ENCODE data around the gene TNP2.

DNA sequence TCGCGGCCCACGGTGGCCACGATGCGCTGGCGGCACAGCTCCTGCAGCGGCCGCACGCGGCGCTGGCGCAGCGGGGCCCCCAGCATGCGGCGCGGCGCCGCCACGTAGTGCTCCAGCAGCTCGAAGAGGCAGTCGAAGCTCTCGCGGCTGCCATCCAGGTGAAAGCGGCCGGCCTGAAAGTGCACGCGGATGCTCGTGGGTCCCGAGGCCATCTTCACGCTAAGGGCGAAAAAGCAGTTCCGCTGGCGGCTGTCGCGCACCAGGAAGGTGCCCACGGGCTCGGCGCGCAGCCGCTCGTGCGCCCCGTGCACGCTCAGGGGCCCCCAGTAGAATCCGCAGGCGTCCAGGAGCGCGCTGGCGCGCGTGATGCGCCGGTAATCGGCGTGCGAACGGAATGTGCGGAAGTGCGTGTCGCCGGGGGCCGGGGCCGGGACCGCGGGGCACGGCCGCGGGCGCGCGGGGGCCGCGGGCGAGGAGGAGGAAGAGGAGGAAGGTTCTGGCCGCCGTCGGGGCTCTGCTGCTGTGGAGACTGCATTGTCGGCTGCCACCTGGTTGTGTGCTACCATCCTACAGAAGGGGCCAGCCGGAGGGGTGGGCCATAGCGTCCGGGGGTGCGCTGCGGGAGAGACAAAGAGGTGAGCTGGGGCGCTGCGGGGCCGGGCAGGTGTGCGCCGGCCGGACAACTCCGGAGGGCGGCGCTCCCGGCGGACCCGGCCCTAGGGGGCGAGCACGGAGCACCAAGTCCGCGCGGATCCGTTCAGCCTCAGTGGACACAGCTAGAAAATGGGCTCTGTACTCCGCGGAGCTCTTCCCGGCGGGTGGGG lies 14.0 kb downstream of the TNP2 start:
- TF ChIP-seq SMC3 (IDR thresholded peaks at IDR 0.05; ENCODE audit: low read depth, low read length), result 0 out of 2 replicates have a peak, but pooled peaks have one; percentile 4
- no peak for TF ChIP-seq POLR2A (IDR thresholded peaks at IDR 0.05; ENCODE audit: low read depth, low read length)
- TF ChIP-seq, protein P1, sequence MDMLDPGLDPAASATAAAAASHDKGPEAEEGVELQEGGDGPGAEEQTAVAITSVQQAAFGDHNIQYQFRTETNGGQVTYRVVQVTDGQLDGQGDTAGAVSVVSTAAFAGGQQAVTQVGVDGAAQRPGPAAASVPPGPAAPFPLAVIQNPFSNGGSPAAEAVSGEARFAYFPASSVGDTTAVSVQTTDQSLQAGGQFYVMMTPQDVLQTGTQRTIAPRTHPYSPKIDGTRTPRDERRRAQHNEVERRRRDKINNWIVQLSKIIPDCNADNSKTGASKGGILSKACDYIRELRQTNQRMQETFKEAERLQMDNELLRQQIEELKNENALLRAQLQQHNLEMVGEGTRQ (IDR thresholded peaks at IDR 0.05; ENCODE audit: low read depth, low read length), result no peak
- TF ChIP-seq, protein P2, sequence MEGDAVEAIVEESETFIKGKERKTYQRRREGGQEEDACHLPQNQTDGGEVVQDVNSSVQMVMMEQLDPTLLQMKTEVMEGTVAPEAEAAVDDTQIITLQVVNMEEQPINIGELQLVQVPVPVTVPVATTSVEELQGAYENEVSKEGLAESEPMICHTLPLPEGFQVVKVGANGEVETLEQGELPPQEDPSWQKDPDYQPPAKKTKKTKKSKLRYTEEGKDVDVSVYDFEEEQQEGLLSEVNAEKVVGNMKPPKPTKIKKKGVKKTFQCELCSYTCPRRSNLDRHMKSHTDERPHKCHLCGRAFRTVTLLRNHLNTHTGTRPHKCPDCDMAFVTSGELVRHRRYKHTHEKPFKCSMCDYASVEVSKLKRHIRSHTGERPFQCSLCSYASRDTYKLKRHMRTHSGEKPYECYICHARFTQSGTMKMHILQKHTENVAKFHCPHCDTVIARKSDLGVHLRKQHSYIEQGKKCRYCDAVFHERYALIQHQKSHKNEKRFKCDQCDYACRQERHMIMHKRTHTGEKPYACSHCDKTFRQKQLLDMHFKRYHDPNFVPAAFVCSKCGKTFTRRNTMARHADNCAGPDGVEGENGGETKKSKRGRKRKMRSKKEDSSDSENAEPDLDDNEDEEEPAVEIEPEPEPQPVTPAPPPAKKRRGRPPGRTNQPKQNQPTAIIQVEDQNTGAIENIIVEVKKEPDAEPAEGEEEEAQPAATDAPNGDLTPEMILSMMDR (conservative IDR thresholded peaks at IDR 0.05; ENCODE audit: low read depth, low read length), result no peak; the same call in 1 of the 2 replicates
- TF ChIP-seq RAD21 (IDR thresholded peaks at IDR 0.05; ENCODE audit: low read length), result no peak; the same call in 1 of the 2 replicates
- no peak for TF ChIP-seq CEBPB (IDR thresholded peaks at IDR 0.05; ENCODE audit: low read depth, low read length)
- no peak for TF ChIP-seq MAFK (IDR thresholded peaks at IDR 0.05; ENCODE audit: low read depth, low read length)
- TF ChIP-seq MAZ (IDR thresholded peaks at IDR 0.05; ENCODE audit: borderline replicate concordance, low read depth, low read length), result no peak
- TF ChIP-seq NFE2L2 (IDR thresholded peaks at IDR 0.05; ENCODE audit: low read depth, low read length), result no peak
- no peak for TF ChIP-seq RFX5 (IDR thresholded peaks at IDR 0.05; ENCODE audit: low read depth, low read length)
